Suprapubic skin (tissue), 3 donors: ENCODE data around the gene HCN4.

Experiments
- CTCF ChIP-seq, 2 donors: fragments of 200-600 bp in 1 of 2; fragments of 450-650 bp in 1 of 2; sonication (generic) in 1 of 2; IDR thresholded peaks; one replicate each; pipeline ENCODE4 v1.5.1; 2016 to 2019; ENCODE audit warnings: antibody characterized with exemption in 2 of 2, mild to moderate bottlenecking in 1 of 2, moderate library complexity in 1 of 2
- EP300 ChIP-seq: sonication (generic); formaldehyde crosslinking; IDR thresholded peaks from one replicate; pipeline ENCODE4 v1.6.1; 2017; ENCODE audit warnings: antibody characterized with exemption
- POLR2A ChIP-seq, 2 donors: fragments of 450-650 bp; IDR thresholded peaks; one replicate each; pipeline ENCODE4 v1.6.1; 2017; ENCODE audit warnings: antibody characterized with exemption in 2 of 2, mild to moderate bottlenecking in 2 of 2, moderate library complexity in 2 of 2

GRCh38 chr15:73275862-73276261, 92.9 kb downstream of the HCN4 start:
- TF ChIP-seq CTCF (IDR thresholded peaks at IDR 0.05) = no peak
- TF ChIP-seq POLR2A (IDR thresholded peaks at IDR 0.05) = no peak
- TF ChIP-seq EP300 = no peak
